ENCODE results near the gene SCD. TPM values are rescaled to one million over a fixed set of nuclear protein-coding genes. Genes with fewer than 3 reads are reported as not detected.
A peak's percentile ranks its signal among the peaks of the same experiment; 100 is the strongest.

SCD gene
- total and polyA plus RNA-seq, 12 donors = 1.8 to 62.7 (median 14.6) TPM

- Histone ChIP-seq H3K4me1 (peaks cover 0 to 46% (median 19%) of the 10 kb centered on the region in 9 donors), H3K27me3 (peaks cover 0 to 39% (median 8%) of the 10 kb centered on the region in 7 donors), H3K4me3 (no peak overlapping the region), H3K36me3 (no peaks in the 10 kb centered on the region), H3K9me3 (no peaks in the 10 kb centered on the region), H3K27ac (no peak overlapping the region)
- 84 to 96% methylated on average over 3 of the region's 3 CpGs for WGBS, 2 donors
- TF ChIP-seq CTCF (IDR thresholded peaks at IDR 0.05) = no peak
- intact Hi-C loops (cut with DNase I) = loop anchor here in 2 of 10 donors (5.0 to 10.0 kb wide), 2 partner anchors 170 to 533 kb away; partner anchors contain the start of gene SEC31B (in 1 of the 2)
- DNase-seq = no peak
- ATAC-seq = no peak
Measured at GRCh38 chr10:100344241-100344788, 2.7 kb upstream of the SCD start.

- H3K36me3 ChIP-seq = no peaks in the 10 kb centered on the region
- no peak for ATAC-seq
- intact Hi-C loops (cut with DNase I) = loop anchor here in 2 of 10 donors (2.0 to 10.0 kb wide), 2 partner anchors 27 to 169 kb away; partner anchors contain the start of gene SEC31B (in 1 of the 2)
- peak overlapping the region in 9 of 10 donors; percentile 44 to 74 (median 67) for H3K4me3 ChIP-seq
- DNase-seq = no peak
- H3K27me3 ChIP-seq = peaks cover 0 to 40% (median 8%) of the 10 kb centered on the region in 7 donors
- no peaks in the 10 kb centered on the region for H3K9me3 ChIP-seq
- peak overlapping the region in 1 of 10 donors; percentile 78 for H3K27ac ChIP-seq
- peaks cover 0 to 34% (median 19%) of the 10 kb centered on the region in 9 donors for H3K4me1 ChIP-seq
- TF ChIP-seq CTCF (IDR thresholded peaks at IDR 0.05) = no peak
- WGBS, 2 donors = 41 to 42% methylated on average over 9 of the region's 9 CpGs
Measured at GRCh38 chr10:100345570-100346330, 1.3 kb upstream of the SCD start.

GRCh38 chr10:100346351-100346764 lies 675 bp upstream of the SCD start:
- peak; percentile 32 to 70 for DNase-seq
- no peak for TF ChIP-seq CTCF (IDR thresholded peaks at IDR 0.05)
- peak; percentile 46 to 78 (median 69) for ATAC-seq
- Histone ChIP-seq H3K4me1 (peaks cover 0 to 30% (median 19%) of the 10 kb centered on the region in 9 donors), H3K9me3 (no peaks in the 10 kb centered on the region), H3K36me3 (no peaks in the 10 kb centered on the region), H3K27ac (peak overlapping the region in 3 of 10 donors; percentile 41 to 78 (median 43)), H3K4me3 (peak overlapping the region; percentile 19 to 74 (median 64)), H3K27me3 (peaks cover 0 to 40% (median 8%) of the 10 kb centered on the region in 7 donors)
- WGBS, 2 donors = 0% methylated on average over 26 to 36 of the region's 36 CpGs
- intact Hi-C loops (cut with DNase I) = loop anchor here in 2 of 10 donors (2.0 to 10.0 kb wide), 2 partner anchors 26 to 168 kb away; partner anchors contain the start of gene SEC31B (in 1 of the 2)

GRCh38 chr10:100347568-100348195 lies 649 bp downstream of the SCD start:
- no peak for TF ChIP-seq CTCF (IDR thresholded peaks at IDR 0.05)
- H3K36me3 ChIP-seq = peaks cover 0 to 11% (median 0%) of the 10 kb centered on the region in 9 donors
- ATAC-seq (peak in 5 of 8 donors; percentile 15 to 50 (median 49)), DNase-seq (no peak)
- H3K27me3 ChIP-seq = peaks cover 0 to 40% (median 8%) of the 10 kb centered on the region in 7 donors
- no peaks in the 10 kb centered on the region for H3K9me3 ChIP-seq
- WGBS, 2 donors = 12 to 14% methylated on average over 32 of the region's 32 CpGs
- peaks cover 0 to 27% (median 19%) of the 10 kb centered on the region in 9 donors for H3K4me1 ChIP-seq
- H3K27ac ChIP-seq = peak overlapping the region in 2 of 10 donors; percentile 43 to 78
- intact Hi-C loops (cut with DNase I) = loop anchor here in 2 of 10 donors (2.0 to 10.0 kb wide), 2 partner anchors 25 to 167 kb away; partner anchors contain the start of gene SEC31B (in 1 of the 2)
- peak overlapping the region; percentile 19 to 74 (median 64) for H3K4me3 ChIP-seq

All from heart right ventricle (tissue), 16 donors.